ENCODE data around the gene RCE1.

RCE1 gene

DNA sequence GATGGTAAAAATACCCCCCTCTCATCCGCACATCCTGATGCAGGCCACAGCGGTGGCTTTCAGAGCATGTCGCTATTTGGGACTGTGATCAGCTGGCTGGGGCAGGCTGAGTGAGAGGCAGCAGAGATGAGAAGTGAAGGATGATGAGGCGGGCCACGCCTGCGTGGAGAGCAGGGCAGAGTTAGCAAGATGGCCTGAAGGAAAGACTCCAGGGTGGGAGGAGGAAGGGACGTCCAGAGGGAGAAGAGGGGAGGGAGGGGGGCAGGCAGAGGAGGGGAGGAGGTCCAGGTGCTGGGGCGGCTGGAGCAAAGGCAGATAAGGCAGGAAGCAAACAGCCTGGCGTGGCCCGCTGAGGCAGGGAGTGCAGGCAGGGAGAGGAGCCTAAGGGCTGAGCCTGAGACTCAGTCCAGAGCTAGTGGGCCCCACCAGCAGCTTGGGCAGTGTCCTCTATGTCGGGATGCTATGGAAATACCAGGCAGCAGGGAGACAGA lies 42.8 kb downstream of the RCE1 start:
- no peaks in the 10 kb centered on the region for H3K9me3 ChIP-seq (replicated peaks; ENCODE audit: low read length)
- H3K4me3 ChIP-seq (ENCODE audit: low read length): no peak overlapping the region
- no peak overlapping the region for H3K9ac ChIP-seq (ENCODE audit: low read depth, low read length)
- H3K4me2 ChIP-seq (ENCODE audit: low read length): no peak overlapping the region
- H3K36me3 ChIP-seq (ENCODE audit: insufficient read depth, low read length): no peaks in the 10 kb centered on the region
- peaks cover 40% of the 10 kb centered on the region for H3K4me1 ChIP-seq (ENCODE audit: control insufficient read depth, insufficient read depth, low read length)
- H3K27me3 ChIP-seq (ENCODE audit: control insufficient read depth, insufficient read depth, low read length): no peaks in the 10 kb centered on the region

DNA sequence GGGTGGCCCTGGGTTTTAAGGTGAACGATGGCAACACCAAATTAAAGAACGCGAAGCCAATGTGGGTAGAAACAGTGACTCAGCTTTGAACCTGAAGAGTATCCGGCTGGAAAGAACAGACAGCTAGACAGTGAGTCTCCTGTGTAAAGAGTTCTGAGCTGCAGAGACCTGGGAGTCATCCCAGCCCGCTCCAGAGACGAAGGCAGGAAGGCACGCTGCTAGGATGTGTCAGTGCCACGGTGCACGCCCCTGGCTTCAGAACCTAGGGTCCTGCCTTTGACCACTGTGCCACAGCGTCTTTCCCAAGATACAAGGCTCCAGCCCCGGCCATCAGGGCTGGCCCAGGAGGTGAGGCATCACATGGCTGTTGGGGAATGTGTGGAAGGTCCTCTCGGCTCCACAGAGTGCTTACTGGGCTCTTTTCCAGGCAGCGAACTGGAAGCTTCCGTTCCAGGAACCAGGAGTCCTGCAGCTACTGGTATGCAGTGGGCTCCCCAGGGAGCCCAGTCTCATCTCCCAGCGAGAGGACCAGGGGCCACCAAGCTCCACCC lies 43.5 kb downstream of the RCE1 start:
- Histone ChIP-seq H3K36me3 (ENCODE audit: insufficient read depth, low read length) (no peaks in the 10 kb centered on the region), H3K9ac (ENCODE audit: low read depth, low read length) (no peak overlapping the region), H3K9me3 (replicated peaks; ENCODE audit: low read length) (no peaks in the 10 kb centered on the region), H3K4me1 (ENCODE audit: control insufficient read depth, insufficient read depth, low read length) (peaks cover 44% of the 10 kb centered on the region), H3K4me3 (ENCODE audit: low read length) (no peak overlapping the region), H3K4me2 (ENCODE audit: low read length) (peak overlapping the region; percentile 34), H3K27me3 (ENCODE audit: control insufficient read depth, insufficient read depth, low read length) (no peaks in the 10 kb centered on the region)

DNA sequence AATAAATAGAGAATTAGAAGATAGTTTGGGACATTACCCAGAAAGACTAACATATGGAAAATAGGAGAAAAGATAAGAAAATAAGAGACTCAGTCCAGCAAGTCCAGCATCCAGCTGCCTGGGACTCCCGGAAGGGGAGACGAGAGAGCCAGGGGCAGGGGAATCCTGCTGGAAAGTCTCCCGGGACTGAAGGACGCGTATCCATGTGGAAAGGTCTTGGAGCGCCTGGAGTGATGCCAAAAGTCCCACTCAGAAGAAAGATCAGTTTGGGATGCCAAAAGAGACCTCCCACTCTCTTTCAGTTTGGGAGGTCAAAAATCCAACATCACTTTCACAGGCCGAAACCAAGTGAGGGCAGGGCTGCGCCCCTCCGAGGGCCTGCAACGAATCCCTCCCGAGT lies 44.3 kb downstream of the RCE1 start:
- Histone ChIP-seq H3K27me3 (ENCODE audit: control insufficient read depth, insufficient read depth, low read length) (no peaks in the 10 kb centered on the region), H3K36me3 (ENCODE audit: insufficient read depth, low read length) (no peaks in the 10 kb centered on the region), H3K4me2 (ENCODE audit: low read length) (no peak overlapping the region), H3K4me1 (ENCODE audit: control insufficient read depth, insufficient read depth, low read length) (peaks cover 47% of the 10 kb centered on the region), H3K4me3 (ENCODE audit: low read length) (no peak overlapping the region), H3K9me3 (replicated peaks; ENCODE audit: low read length) (no peaks in the 10 kb centered on the region), H3K9ac (ENCODE audit: low read depth, low read length) (no peak overlapping the region)

DNA sequence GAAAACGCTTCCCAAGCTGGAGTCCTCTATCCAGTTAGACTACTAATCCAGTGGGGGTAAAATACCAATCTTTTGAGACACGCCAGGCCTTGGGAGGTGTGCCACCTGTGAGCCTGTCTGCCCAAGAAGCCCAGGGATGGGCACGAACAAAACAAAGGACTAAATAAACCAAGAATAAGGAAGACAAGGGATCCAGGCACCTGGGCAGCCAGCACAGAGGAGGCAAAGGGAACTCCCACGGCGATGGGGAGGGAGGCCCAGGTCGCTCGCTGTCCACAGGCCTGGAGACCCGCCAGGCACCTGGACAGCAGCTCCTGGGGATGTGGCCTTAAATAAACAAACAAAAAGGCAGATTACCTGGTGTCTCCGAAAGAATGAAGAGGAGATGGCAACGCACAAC lies 45.0 kb downstream of the RCE1 start:
- Histone ChIP-seq H3K9me3 (replicated peaks; ENCODE audit: low read length) (no peaks in the 10 kb centered on the region), H3K9ac (ENCODE audit: low read depth, low read length) (no peak overlapping the region), H3K27me3 (ENCODE audit: control insufficient read depth, insufficient read depth, low read length) (no peaks in the 10 kb centered on the region), H3K4me1 (ENCODE audit: control insufficient read depth, insufficient read depth, low read length) (peaks cover 47% of the 10 kb centered on the region), H3K4me3 (ENCODE audit: low read length) (no peak overlapping the region), H3K36me3 (ENCODE audit: insufficient read depth, low read length) (no peaks in the 10 kb centered on the region), H3K4me2 (ENCODE audit: low read length) (no peak overlapping the region)

DNA sequence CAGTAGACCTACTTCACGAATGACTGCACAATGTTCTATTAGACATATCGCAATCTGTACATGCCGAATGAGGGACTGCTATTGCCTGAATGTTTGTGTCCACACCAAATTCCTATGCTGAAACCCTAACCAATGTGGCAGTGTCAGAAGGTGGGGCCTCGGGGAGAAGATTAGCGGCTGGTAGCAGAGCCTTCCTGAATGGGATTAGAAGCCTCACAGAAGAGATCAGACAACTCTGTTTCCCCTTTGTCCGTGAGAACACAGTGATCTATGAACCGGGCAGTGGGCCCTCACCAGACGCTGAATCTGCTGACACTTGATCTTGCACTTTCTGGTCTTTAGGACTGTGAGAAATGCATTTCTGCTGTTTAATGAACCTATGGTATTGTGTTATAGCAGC lies 46.7 kb downstream of the RCE1 start:
- H3K4me3 ChIP-seq (ENCODE audit: low read length): no peak overlapping the region
- H3K4me2 ChIP-seq (ENCODE audit: low read length): no peak overlapping the region
- no peaks in the 10 kb centered on the region for H3K36me3 ChIP-seq (ENCODE audit: insufficient read depth, low read length)

DNA sequence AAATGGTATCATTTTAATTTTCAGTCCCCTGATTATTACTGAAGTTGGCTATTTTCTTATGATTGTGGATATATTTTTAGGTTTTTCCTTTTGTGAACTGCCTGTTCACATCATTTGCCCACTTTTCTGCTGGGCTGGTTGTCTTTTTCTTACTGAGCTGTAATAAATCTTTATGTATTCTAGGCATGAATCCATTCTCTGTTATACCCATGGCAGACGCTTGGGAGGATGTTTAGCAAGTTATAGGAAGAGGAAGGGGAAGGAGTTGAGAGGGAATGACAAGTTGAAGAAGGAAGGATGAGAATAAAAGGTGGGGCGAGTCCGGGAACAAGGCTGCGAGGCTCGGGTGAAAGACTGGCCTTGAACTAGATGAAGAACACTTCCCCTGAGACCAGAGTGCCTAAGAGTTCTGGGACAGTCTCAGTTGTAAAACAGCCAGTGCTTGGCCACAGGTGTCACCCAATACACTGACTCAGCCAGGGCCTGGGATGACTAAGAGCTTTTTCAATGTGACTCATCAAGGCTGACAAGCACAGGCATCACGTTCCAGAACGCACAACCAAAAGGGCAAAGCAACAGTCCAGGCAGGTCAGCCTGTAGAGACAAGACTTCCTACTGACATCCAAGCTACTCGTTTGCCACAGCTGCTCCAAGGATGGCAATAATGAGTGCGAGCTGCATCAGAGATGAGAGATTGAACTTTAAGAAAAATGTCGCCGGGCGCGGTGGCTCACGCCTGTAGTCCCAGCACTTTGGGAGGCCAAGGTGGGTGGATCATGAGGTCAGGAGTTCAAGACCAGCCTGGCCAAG lies 48.8 kb downstream of the RCE1 start:
- peak overlapping the region; percentile 30 for H3K4me2 ChIP-seq (ENCODE audit: low read length)
- no peak overlapping the region for H3K4me3 ChIP-seq (ENCODE audit: low read length)

More for the DNA sequence above, 46.7 kb downstream of the RCE1 start:
- H3K27me3 ChIP-seq (ENCODE audit: control insufficient read depth, insufficient read depth, low read length): no peaks in the 10 kb centered on the region
- H3K9me3 ChIP-seq (replicated peaks; ENCODE audit: low read length): no peaks in the 10 kb centered on the region
- no peak overlapping the region for H3K9ac ChIP-seq (ENCODE audit: low read depth, low read length)
- H3K4me1 ChIP-seq (ENCODE audit: control insufficient read depth, insufficient read depth, low read length): peaks cover 43% of the 10 kb centered on the region

DNA sequence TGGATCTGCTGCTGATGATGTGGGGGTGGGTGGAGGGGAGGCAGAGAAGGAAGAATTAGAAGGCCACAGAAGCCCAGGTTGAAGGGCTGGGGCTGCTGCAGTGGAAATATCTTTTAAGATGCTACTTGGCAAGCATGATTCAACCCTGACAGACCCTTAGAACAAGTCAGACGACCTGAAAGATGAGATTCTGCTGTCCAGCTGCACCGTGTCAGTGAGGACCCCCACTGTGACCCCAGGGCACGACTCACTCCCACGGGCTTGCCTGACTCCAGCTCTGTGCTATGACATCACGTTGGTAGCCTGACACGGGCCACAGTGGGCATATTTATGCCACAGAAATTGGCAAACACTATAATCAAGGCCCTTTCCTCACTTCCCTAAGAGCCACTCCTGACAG lies 49.7 kb downstream of the RCE1 start:
- peaks cover 2% of the 10 kb centered on the region for H3K27me3 ChIP-seq (ENCODE audit: control insufficient read depth, insufficient read depth, low read length)
- H3K36me3 ChIP-seq (ENCODE audit: insufficient read depth, low read length): no peaks in the 10 kb centered on the region
- no peak overlapping the region for H3K9ac ChIP-seq (ENCODE audit: low read depth, low read length)
- H3K9me3 ChIP-seq (replicated peaks; ENCODE audit: low read length): no peaks in the 10 kb centered on the region
- H3K4me2 ChIP-seq (ENCODE audit: low read length): no peak overlapping the region
- H3K4me3 ChIP-seq (ENCODE audit: low read length): no peak overlapping the region
- H3K4me1 ChIP-seq (ENCODE audit: control insufficient read depth, insufficient read depth, low read length): peaks cover 19% of the 10 kb centered on the region

More for the DNA sequence above, 48.8 kb downstream of the RCE1 start:
- Histone ChIP-seq H3K27me3 (ENCODE audit: control insufficient read depth, insufficient read depth, low read length) (peaks cover 2% of the 10 kb centered on the region), H3K36me3 (ENCODE audit: insufficient read depth, low read length) (no peaks in the 10 kb centered on the region), H3K9me3 (replicated peaks; ENCODE audit: low read length) (no peaks in the 10 kb centered on the region), H3K9ac (ENCODE audit: low read depth, low read length) (no peak overlapping the region), H3K4me1 (ENCODE audit: control insufficient read depth, insufficient read depth, low read length) (peaks cover 27% of the 10 kb centered on the region)

DNA sequence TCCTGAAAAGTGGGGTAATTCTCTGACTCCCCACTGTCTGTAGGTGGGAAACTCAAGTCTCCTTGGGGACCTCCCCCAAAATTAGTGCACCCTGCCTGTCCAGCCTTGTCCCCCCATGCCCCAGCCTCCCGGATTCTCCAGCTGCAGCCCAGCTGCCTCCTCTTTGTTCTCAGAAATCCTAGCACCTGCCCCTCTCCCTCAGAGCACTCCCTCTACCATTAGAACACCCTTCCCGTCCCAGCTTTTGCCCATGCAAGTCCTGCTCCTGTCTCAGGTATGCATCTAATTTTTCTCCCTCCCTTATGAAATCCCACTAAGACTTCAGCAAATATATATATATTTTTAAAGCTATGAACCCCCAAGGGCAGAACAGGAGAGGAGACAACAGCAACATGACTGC lies 50.9 kb downstream of the RCE1 start:
- H3K4me3 ChIP-seq (ENCODE audit: low read length): no peak overlapping the region
- H3K9me3 ChIP-seq (replicated peaks; ENCODE audit: low read length): no peaks in the 10 kb centered on the region
- H3K9ac ChIP-seq (ENCODE audit: low read depth, low read length): no peak overlapping the region
- peaks cover 2% of the 10 kb centered on the region for H3K27me3 ChIP-seq (ENCODE audit: control insufficient read depth, insufficient read depth, low read length)
- peaks cover 19% of the 10 kb centered on the region for H3K4me1 ChIP-seq (ENCODE audit: control insufficient read depth, insufficient read depth, low read length)
- H3K4me2 ChIP-seq (ENCODE audit: low read length): no peak overlapping the region
- no peaks in the 10 kb centered on the region for H3K36me3 ChIP-seq (ENCODE audit: insufficient read depth, low read length)
